HAP-1 (cell line): ENCODE measurements around the gene GID4.
A peak's percentile ranks its signal among the peaks of the same experiment; 100 is the strongest.

Experiments used
- DNase-seq, 2 experiments: peaks; one replicate each; pipeline ENCODE4 v3.0.0-alpha.2; 2016 to 2020; ENCODE audit warnings: low spot score in 2 of 2
- H3K27me3 ChIP-seq: fragments of 250-450 bp; sonication (Bioruptor Pico); 2 replicates; pipeline ENCODE4 v1.5.1; 2020; ENCODE audit warnings: low read depth, mild to moderate bottlenecking, moderate library complexity
- H3K36me3 ChIP-seq: fragments of 250-450 bp; sonication (Bioruptor Pico); replicated peaks from 2 replicates; pipeline ENCODE4 v1.5.1; 2020; ENCODE audit warnings: mild to moderate bottlenecking
- H3K4me1 ChIP-seq: fragments of 250-450 bp; sonication (Bioruptor Pico); 2 replicates; pipeline ENCODE4 v1.5.1; 2020; ENCODE audit warnings: mild to moderate bottlenecking
- H3K4me3 ChIP-seq: fragments of 250-450 bp; sonication (Bioruptor Pico); 2 replicates; pipeline ENCODE4 v1.5.1; 2020; ENCODE audit warnings: mild to moderate bottlenecking, moderate library complexity
- H3K9me3 ChIP-seq: fragments of 250-450 bp; sonication (Bioruptor Pico); 2 replicates; pipeline ENCODE4 v1.5.1; 2020; ENCODE audit warnings: mild to moderate bottlenecking, moderate library complexity
- in situ Hi-C: fragments of 300-500 bp; cut with MboI; formaldehyde crosslinking; loops from 3 replicates; pipeline ENCODE4 v1.14.3; 2020; ENCODE audit warnings: low sequenced_read_pairs, inconsistent platforms, mixed read lengths

The GID4 gene

GRCh38 chr17:18076936-18077335 lies 37.7 kb downstream of the GID4 start:
- Histone ChIP-seq H3K4me1 (no peaks in the 10 kb centered on the region), H3K36me3 (no peaks in the 10 kb centered on the region), H3K4me3 (no peak overlapping the region), H3K9me3 (no peaks in the 10 kb centered on the region), H3K27me3 (0 out of 2 replicates have a peak, but pooled peaks cover 3% of the 10 kb centered on the region)
- in situ Hi-C loops = no loop called here
- no peak for DNase-seq

DNA sequence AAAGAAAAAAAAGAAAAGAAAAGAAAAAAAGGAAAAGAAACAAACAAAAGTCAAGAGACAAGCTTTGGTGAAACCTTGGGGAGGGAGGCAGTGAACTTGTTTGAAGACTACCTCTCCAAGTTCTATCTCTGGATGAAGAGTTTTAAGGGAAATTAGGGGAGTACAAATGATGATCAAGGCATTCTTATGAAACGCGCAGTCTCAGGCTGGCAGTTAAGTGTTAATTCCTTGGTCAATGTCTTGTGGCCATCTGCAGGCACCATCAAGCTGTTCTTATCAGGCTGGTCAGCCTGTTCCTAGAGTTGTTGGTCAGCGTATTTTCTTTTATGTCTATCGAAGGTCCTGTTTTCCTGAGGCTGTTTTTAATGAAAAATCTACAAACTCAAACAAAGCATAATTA lies 40.3 kb downstream of the GID4 start:
- no peaks in the 10 kb centered on the region for H3K9me3 ChIP-seq
- H3K36me3 ChIP-seq = no peaks in the 10 kb centered on the region
- DNase-seq = no peak
- 0 out of 2 replicates have a peak, but pooled peaks cover 3% of the 10 kb centered on the region for H3K27me3 ChIP-seq
- in situ Hi-C loops = no loop called here
- no peak overlapping the region for H3K4me3 ChIP-seq
- H3K4me1 ChIP-seq = no peaks in the 10 kb centered on the region

- Histone ChIP-seq H3K4me1 (peaks cover 12% of the 10 kb centered on the region), H3K27me3 (0 out of 2 replicates have a peak, but pooled peaks cover 3% of the 10 kb centered on the region), H3K4me3 (no peak overlapping the region), H3K36me3 (no peaks in the 10 kb centered on the region; the same call in 1 of the 2 replicates), H3K9me3 (0 out of 2 replicates have a peak, but pooled peaks cover 2% of the 10 kb centered on the region)
- in situ Hi-C loops = no loop called here
- DNase-seq = no peak
Observed at GRCh38 chr17:18084256-18084655, 45.0 kb downstream of the GID4 start.

DNA sequence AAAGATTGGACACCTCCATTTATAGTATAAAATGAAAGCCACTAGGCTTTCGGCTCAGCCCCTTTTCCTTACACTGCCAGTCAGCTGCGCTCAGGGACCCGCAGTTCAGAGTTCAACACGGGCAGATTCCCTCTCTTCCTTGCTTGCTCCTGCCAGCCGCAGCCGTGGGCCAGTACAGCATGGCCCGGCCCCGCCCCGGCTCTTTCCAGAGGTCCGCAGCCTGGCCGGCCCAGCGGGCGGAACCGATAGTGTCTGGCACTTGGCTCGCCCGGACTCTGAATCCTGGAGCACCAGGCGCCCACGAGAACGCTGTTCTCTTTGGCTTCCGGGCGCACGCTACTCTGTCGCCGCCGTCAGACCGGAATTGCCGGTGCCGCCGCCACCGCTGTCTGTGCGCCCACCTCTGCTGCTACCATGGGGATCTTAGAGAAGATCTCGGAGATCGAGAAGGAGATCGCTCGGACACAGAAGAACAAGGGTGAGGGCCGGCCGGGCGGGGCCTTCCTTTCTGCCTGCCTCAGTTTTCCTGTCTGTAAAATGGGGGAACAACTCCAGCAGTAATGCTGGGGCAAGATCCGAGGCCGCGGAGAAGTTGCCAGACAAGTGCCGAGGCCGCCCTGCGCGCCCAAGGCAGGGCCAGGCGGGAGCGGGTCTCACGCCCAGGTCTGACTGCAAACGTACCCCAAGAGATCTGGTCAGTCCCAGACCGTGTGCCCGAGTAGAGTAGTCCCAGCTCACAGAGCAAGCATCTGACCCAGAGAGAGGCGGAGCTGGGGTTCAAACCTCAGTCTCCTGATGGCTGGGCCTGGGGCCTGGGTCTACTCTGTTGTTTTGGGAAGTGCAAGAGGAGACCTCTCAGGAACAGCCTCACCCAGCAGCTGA lies 48.6 kb downstream of the GID4 start, which contains the start of gene DRG2:
TSS of gene DRG2 (plus strand) at position 339 of the 882 bp plus-strand sequence. CDS start at position 415, 76 bp downstream.
- no peaks in the 10 kb centered on the region for H3K27me3 ChIP-seq
- DNase-seq = peak; percentile 82 to 94
- peaks cover 3% of the 10 kb centered on the region; the same call in 1 of the 2 replicates for H3K36me3 ChIP-seq
- peaks cover 12% of the 10 kb centered on the region for H3K4me1 ChIP-seq
- in situ Hi-C loops = no loop called here
- peak within 1 kb of the TSS; percentile 95 for H3K4me3 ChIP-seq
- H3K9me3 ChIP-seq = 0 out of 2 replicates have a peak, but pooled peaks cover 2% of the 10 kb centered on the region

DNA sequence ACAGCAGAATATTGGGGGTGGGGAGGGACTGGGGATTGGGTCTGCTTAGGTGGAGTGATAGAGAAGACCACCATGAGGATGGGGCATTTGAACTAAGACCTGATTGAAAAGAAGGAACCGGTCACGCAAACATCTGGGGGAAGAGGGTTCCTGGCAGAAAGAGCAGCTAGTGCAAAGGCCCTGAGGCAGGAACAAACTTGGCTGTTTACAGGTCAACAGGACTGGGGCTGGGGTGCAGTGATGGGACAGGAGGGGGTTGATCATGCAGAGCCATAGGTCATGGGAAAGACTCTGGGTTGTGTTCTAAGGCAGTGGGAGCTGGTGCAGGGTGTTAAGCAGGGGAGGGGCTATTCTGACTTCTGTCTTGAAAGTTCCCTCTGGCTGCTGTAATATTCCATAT lies 50.4 kb downstream of the GID4 start:
- in situ Hi-C loops = no loop called here
- no peak for DNase-seq
- Histone ChIP-seq H3K36me3 (peaks cover 15% of the 10 kb centered on the region), H3K27me3 (no peaks in the 10 kb centered on the region), H3K9me3 (0 out of 2 replicates have a peak, but pooled peaks cover 2% of the 10 kb centered on the region), H3K4me3 (no peak overlapping the region), H3K4me1 (peaks cover 12% of the 10 kb centered on the region)

- DNase-seq = peak in 1 of 2 experiments; percentile 66
- H3K4me1 ChIP-seq = peaks cover 1% of the 10 kb centered on the region
- no peaks in the 10 kb centered on the region for H3K27me3 ChIP-seq
- in situ Hi-C loops = no loop called here
- peaks cover 49% of the 10 kb centered on the region for H3K36me3 ChIP-seq
- H3K4me3 ChIP-seq = no peak overlapping the region
- H3K9me3 ChIP-seq = no peaks in the 10 kb centered on the region
Observed at GRCh38 chr17:18093616-18094408, 54.6 kb downstream of the GID4 start.

DNA sequence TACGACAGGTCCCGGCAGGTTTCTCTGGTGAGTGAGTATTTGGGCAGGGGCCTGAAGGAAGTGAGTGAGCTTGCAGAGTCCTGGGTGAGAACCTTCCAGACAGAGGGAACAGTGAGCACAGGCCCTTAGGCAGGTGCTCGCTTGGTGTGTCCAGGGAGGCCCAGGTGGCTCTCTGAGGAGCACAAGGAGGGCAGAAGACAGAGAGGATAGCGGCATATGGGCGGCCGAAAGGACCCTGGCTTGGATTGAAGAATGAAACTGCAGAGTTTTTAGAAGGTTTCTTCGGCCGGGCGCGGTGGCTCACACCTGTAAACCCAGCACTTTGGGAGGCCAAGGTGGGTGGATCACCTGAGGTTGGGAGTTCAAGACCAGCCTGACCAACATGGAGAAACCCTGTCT lies 55.2 kb downstream of the GID4 start:
- in situ Hi-C loops = no loop called here
- H3K4me3 ChIP-seq = no peak overlapping the region
- H3K36me3 ChIP-seq = peaks cover 55% of the 10 kb centered on the region

DNA sequence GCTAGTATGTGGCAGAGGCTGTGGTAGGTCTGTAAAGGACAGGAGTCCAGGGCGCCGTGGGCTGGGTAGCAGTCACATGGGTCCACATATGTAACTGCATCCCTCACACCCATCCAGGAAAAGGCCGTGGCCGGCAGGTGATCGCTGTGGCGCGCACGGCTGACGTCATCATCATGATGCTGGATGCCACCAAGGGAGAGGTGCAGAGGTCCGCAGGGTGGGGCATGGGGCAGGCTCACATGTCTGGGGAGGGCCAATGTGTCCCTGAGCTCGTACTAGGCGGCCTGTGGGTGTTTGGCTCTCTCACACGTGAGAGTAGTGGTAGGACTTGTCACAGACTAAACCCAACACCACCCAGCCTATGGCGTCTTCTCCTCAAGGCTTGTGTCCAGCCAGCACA lies 60.3 kb downstream of the GID4 start:
- peaks cover 60% of the 10 kb centered on the region for H3K36me3 ChIP-seq
- H3K9me3 ChIP-seq = no peaks in the 10 kb centered on the region
- in situ Hi-C loops = no loop called here
- no peak for DNase-seq
- H3K27me3 ChIP-seq = no peaks in the 10 kb centered on the region
- no peak overlapping the region for H3K4me3 ChIP-seq
- no peaks in the 10 kb centered on the region for H3K4me1 ChIP-seq

More for the DNA sequence above, 55.2 kb downstream of the GID4 start:
- Histone ChIP-seq H3K27me3 (no peaks in the 10 kb centered on the region), H3K4me1 (no peaks in the 10 kb centered on the region), H3K9me3 (no peaks in the 10 kb centered on the region)
- DNase-seq = no peak

DNA sequence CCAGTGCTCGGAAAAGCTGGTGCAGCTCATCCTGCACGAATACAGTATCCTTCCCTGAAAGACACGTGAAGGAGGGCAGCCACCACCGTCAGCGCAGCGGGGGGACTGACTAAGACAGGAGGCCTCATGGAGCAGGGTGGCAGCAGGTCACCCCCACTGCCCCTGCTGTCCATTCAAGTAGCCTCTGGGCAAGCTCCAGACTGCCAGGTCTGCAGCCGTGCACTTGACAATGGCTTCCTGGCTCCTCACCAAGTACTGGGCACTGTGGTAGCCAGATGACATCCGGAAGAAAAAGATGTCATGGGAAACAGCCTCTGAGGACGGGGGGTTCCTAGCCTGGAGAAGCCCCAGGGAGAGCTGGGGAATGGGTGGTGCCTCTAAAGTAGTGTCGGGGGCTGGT lies 61.4 kb downstream of the GID4 start:
- no peaks in the 10 kb centered on the region for H3K27me3 ChIP-seq
- no peaks in the 10 kb centered on the region for H3K9me3 ChIP-seq
- no peaks in the 10 kb centered on the region for H3K4me1 ChIP-seq
- no peak overlapping the region for H3K4me3 ChIP-seq
- H3K36me3 ChIP-seq = peaks cover 56% of the 10 kb centered on the region
- in situ Hi-C loops = no loop called here
- no peak for DNase-seq

DNA sequence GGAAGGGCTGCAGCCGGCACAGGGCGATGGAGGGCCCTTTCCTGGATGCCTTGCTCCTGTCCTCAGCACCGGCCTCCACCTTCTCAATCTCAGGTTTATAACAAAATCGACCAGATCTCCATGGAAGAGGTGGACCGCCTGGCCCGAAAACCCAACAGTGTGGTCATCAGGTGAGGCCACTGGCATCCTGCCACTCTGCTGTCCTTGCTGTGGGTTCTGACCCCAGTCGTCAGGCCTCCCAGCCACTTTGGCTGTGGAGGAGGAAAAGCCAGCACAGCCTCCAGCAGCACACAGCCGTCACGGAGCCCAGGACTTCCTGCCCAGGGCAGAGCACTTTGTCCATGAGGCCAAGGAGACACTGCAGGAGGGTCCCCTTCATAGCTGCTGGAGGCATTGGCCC lies 62.6 kb downstream of the GID4 start:
- no peaks in the 10 kb centered on the region for H3K9me3 ChIP-seq
- no peak overlapping the region for H3K4me3 ChIP-seq
- peaks cover 45% of the 10 kb centered on the region for H3K36me3 ChIP-seq
- in situ Hi-C loops = no loop called here
- H3K27me3 ChIP-seq = no peaks in the 10 kb centered on the region
- DNase-seq = no peak
- H3K4me1 ChIP-seq = no peaks in the 10 kb centered on the region

DNA sequence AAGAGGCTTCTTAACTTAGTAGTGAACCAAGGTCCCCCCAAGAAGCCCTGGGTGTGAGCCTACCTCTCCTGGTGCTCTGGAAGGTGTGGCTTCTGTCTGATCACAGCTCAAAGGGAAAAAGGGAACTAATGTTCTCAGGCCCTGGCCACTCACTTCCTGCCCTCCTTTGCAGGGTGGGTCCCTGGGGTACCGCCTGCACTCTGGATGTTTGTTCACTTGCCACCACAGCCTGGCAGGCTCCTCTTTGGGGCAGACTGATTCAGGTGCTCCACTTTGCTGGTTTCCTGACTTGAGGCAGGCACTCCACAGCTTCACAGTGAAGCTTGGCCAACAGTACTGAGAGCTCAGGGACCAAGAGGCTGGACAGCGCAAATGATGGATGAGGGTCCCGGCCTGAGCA lies 63.4 kb downstream of the GID4 start:
- DNase-seq = no peak
- Histone ChIP-seq H3K9me3 (no peaks in the 10 kb centered on the region), H3K36me3 (peaks cover 43% of the 10 kb centered on the region), H3K27me3 (no peaks in the 10 kb centered on the region), H3K4me1 (no peaks in the 10 kb centered on the region), H3K4me3 (no peak overlapping the region)
- in situ Hi-C loops = no loop called here

- no peaks in the 10 kb centered on the region for H3K27me3 ChIP-seq
- no peak overlapping the region for H3K4me3 ChIP-seq
- no peaks in the 10 kb centered on the region for H3K4me1 ChIP-seq
- H3K9me3 ChIP-seq = no peaks in the 10 kb centered on the region
- DNase-seq = no peak
- in situ Hi-C loops = no loop called here
- H3K36me3 ChIP-seq = peaks cover 19% of the 10 kb centered on the region
Observed at GRCh38 chr17:18105027-18105426, 65.8 kb downstream of the GID4 start.

DNA sequence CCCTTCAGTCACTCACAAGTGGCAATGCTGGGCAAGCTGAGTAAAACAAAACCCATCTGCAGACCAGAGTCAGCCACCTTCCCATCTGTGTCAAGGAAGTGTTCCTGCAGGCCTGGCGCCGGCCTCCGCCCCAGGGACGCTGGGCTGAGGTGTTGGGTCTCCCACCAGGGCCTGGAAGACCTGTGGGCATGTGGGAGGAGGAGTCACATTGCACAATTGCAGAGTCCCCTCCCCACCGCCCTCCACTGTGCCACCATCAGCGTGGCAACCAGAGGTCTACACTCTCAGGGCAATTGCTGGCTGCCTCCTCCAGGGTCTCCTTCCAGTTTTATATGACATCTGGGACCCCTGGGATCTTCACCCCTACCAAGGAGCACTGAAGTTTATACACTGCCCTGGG lies 66.4 kb downstream of the GID4 start:
- H3K4me1 ChIP-seq = no peaks in the 10 kb centered on the region
- H3K27me3 ChIP-seq = no peaks in the 10 kb centered on the region
- in situ Hi-C loops = no loop called here
- DNase-seq = no peak
- H3K4me3 ChIP-seq = no peak overlapping the region
- peaks cover 17% of the 10 kb centered on the region for H3K36me3 ChIP-seq
- no peaks in the 10 kb centered on the region for H3K9me3 ChIP-seq

GRCh38 chr17:18106211-18106610 lies 67.0 kb downstream of the GID4 start:
- DNase-seq = no peak
- in situ Hi-C loops = no loop called here
- H3K27me3 ChIP-seq = no peaks in the 10 kb centered on the region
- H3K4me1 ChIP-seq = no peaks in the 10 kb centered on the region
- peaks cover 16% of the 10 kb centered on the region for H3K36me3 ChIP-seq
- no peaks in the 10 kb centered on the region for H3K9me3 ChIP-seq
- no peak overlapping the region for H3K4me3 ChIP-seq
